Activated CD8-positive, alpha-beta memory T cell treated with anti-CD3 and anti-CD28 coated beads for 24 hours (primary cell): ENCODE measurements around the gene H1-8.

ENCODE experiments used
- DNase-seq: peaks from one replicate; pipeline ENCODE4 v3.0.0-alpha.2; 2020

H1-8 gene

GRCh38 chr3:129556890-129557547 lies 14.0 kb downstream of the H1-8 start:
- no peak for DNase-seq

DNA sequence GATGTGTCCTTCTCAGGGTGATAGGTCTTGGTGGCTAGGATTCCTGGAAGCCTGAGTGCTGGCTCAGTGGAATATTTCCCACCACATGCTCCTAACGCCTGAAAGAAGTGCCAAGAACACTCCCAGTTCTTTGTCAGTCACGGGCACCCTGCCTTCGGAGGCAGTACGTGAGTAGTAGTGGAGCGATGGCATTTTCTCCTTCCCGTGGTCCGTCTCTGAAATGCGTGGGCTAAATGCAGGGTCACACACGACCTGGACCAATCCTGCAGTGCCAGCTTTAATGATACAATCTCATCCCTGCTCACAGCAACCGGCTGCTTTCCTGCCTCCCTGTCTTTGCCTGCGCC lies 14.5 kb downstream of the H1-8 start:
- DNase-seq: no peak

DNA sequence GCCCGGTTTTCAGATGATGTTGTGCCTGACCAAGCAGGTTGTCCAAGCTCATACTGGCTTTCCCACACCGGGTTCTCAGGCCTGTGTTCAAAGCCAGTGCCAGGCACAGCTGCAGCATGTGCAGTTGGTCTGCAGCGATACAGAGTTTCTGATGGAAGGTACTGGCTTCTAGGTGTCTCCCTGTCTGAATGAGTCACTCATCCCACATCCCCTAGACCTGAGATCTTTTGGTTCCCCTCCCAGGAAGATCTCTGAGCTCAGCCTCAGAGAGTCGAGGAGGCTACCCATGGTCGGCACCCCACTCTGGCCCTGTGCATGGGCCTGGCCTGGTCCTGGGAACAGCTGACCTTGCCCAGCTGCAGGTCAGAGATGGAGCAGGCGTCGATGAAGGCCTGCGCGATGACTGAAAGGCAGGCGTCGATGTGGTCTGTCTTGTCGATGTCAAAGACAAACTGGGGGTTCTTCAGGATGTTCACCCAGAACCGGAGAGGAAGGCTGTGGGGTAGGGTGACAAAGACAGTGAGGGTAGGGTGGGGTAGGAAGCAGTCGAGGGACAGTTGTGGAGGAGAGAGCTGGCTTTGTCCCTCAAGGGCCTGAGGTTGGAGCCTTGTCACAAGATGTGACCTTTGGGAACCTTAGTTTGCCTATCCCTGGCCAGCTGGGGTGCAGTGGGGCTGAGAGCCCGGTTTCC lies 15.3 kb downstream of the H1-8 start:
- no peak for DNase-seq

DNA sequence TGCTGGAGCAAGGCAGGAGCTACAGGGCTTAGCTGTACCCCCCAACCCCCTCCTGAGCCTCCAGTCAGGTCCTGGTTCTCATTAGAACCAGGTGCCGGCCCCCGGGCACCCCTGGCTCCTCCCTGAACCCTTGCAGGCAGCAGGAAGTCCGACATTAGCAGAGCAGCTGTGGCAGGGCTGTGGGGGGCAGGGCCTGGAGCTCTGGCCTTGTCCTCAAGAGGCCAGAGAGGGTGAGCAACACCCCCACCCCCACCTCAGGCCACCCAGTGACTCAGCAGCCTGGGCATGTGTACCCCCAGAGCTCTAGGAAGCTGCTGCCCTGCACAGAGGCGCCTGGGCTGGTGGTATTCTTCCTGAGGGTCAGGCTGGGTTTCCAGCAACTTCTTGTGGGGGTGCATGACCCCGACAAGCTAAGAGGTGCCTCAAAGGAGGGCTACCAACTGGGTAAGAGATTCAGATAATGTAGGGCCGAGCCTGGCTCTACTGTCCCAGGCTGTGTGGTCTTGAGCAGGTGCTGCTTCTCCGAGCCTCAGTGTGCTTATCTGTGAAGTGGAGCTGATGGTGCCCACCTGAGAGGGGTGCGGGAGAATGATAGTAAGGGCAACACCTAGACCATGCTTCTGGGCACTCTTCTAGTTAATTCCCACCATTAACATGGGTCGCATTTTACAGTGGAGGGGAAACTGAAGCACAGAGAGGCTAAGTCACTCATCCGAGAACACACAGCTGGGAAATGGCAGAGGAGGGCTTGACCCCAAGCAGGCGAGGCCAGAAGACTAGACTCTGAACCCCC lies 16.0 kb downstream of the H1-8 start:
- no peak for DNase-seq

GRCh38 chr3:129559565-129560079 lies 16.6 kb downstream of the H1-8 start:
- no peak for DNase-seq

GRCh38 chr3:129560269-129560787 lies 17.4 kb downstream of the H1-8 start:
- DNase-seq: no peak

DNA sequence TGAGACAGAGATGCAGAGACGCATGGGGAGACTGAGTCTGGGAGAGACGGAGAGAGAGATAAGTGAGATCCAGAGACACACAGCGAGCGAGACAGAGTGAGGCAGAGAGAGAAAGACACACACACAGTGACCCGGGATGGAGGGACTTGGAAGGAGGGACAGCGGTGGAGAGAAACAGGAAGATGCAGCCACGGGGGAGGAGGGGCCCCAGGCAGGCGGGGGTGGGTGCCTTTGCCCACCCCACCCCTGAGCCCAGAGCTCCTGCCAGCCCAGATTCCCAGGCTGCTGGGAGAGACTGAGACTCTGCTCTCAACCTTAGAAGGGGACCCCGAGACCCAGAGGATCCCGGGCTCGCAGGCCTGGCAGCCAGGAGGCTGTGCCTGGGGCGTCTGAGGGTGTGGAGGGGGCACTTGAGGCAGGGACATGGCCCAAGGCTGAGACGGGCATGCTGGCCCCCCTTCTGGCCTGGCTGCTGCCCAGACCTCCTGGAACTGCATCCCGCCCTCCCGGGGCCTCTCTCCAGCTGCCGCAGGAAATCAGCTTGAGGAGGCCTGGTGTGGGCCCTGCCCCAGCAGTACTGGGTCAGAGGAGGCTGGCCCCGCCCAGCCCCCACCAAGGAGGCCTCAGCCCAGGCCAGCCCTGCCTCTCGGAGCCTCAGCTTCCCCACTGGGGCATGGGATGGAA lies 18.1 kb downstream of the H1-8 start:
- no peak for DNase-seq

GRCh38 chr3:129561619-129562248 lies 18.8 kb downstream of the H1-8 start:
- no peak for DNase-seq

- no peak for DNase-seq
Observed at GRCh38 chr3:129562803-129563202, 19.8 kb downstream of the H1-8 start.

GRCh38 chr3:129563332-129563731 lies 20.4 kb downstream of the H1-8 start:
- DNase-seq: no peak

GRCh38 chr3:129563850-129564535 lies 21.0 kb downstream of the H1-8 start:
- DNase-seq: no peak

GRCh38 chr3:129564981-129565644 lies 22.1 kb downstream of the H1-8 start:
- no peak for DNase-seq

DNA sequence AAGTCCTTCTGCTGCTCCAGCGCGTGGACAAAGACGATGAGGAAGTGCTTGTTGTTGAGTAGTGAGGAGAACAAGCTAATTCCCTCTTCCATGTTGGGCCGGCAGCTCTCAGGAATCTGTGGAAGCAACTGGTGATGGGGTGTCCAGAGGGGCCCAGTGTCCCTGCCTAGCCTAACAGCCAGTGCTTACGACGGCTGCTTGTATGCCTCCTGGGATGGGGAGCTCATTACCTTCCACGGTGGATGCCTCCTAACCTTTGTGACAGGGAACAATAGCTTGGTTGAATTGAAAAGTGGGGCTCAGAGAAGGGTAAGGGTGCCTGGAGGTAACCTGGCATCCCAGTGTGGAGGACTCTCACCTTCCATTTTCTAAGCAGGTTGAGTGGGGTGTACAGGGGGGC lies 22.9 kb downstream of the H1-8 start:
- DNase-seq: no peak

DNA sequence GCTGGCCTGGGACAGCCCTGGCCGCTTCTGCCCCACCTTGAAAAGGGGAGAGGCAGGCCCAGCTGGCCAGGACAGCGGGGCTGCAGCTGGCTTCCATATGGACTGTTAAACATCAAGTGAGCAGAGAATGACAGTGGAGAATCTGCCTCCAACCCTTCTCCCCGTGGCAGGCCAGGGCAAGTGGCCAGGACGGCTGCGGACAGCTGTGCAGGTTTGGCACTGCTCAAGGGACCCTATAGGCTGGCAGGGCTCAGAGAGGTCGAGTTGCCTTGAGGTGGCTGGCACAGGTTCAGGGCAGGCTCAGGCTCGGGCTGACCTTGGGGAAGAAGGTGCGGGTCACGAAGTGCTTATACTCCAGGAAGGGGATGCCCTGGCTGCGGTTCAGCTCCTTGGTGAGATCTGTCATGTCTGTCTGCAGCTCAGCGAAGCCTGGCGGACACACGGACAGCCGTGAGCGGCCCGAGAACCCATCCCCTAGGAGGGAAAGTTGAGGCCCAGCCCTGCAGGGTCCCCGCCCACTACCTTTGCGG lies 24.3 kb downstream of the H1-8 start:
- no peak for DNase-seq

GRCh38 chr3:129567939-129568338 lies 25.0 kb downstream of the H1-8 start:
- no peak for DNase-seq

GRCh38 chr3:129569856-129570255 lies 26.9 kb downstream of the H1-8 start:
- no peak for DNase-seq

GRCh38 chr3:129571605-129572547 lies 28.9 kb downstream of the H1-8 start:
- no peak for DNase-seq

GRCh38 chr3:129572603-129573002 lies 29.6 kb downstream of the H1-8 start:
- DNase-seq: no peak

- DNase-seq: no peak
Observed at GRCh38 chr3:129573493-129573892, 30.5 kb downstream of the H1-8 start.

GRCh38 chr3:129574206-129574605 lies 31.2 kb downstream of the H1-8 start:
- DNase-seq: no peak
